T-helper 17 cell (primary cell): Measurements from ENCODE around the gene KCNQ5. TPM values are rescaled to one million over a fixed set of nuclear protein-coding genes. Genes with fewer than 3 reads are reported as not detected.
A peak's percentile ranks its signal among the peaks of the same experiment; 100 is the strongest.

Experiments
- ATAC-seq: fragments of 150-1000 bp; cut with Tn5 transposase; 2 replicates; pipeline ENCODE4 v1.10.0; 2021; ENCODE audit warnings: mild to moderate bottlenecking, moderate library complexity
- DNase-seq, 3 donors: peaks; one replicate each; pipeline versions ENCODE4 v3.0.0 to v3.0.0-alpha.2; 2020 to 2021
- H3K9me3 ChIP-seq: one replicate; pipeline ENCODE4 v1.7.0; 2013; ENCODE audit warnings: low read length, mild to moderate bottlenecking; ENCODE audit not compliant: control insufficient read depth, poor library complexity, severe bottlenecking
- H3K27ac Mint-ChIP-seq: one replicate; pipeline ENCODE4 v1.8.0; 2022; ENCODE audit warnings: mild to moderate bottlenecking, moderate library complexity, mixed read lengths
- H3K27me3 Mint-ChIP-seq: one replicate; pipeline ENCODE4 v1.8.0; 2022; ENCODE audit warnings: mixed read lengths
- H3K36me3 Mint-ChIP-seq: one replicate; pipeline ENCODE4 v1.8.0; 2022; ENCODE audit warnings: low read depth, mixed read lengths
- H3K4me1 Mint-ChIP-seq: one replicate; pipeline ENCODE4 v1.8.0; 2022; ENCODE audit warnings: mild to moderate bottlenecking, mixed read lengths
- H3K4me3 Mint-ChIP-seq: one replicate; pipeline ENCODE4 v1.8.0; 2022; ENCODE audit warnings: mild to moderate bottlenecking, moderate library complexity, mixed read lengths
- total RNA-seq, 4 donors: library from RNA in 2 of 4; stranded (reverse) in 2 of 4; gene quantifications; one replicate each; pipeline ENCODE4 v1.2.3 and lab custom pipeline; 2022 to 2026

Gene KCNQ5
- total RNA-seq, 2 donors from 2014 or later: 1.5 to 3.3 TPM

DNA sequence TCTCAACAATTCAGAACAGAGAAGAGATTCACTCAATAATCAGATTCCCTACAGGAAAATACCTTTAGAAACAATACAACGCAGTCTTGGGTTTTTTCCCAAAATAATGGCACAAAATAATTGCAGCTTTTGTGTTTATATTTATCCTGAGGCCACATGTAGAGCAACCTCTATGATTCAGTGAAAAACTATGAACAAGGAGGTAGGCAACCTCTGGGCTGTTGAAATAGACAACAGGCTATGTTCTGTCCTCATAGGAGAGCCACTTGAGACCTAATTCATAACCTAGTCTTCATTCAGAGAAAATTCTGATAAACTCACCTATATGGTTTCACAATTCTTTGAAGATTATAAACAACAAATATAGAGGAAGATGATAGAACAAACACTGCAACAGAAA, 485.2 kb downstream of the KCNQ5 start:
- no peaks in the 10 kb centered on the region for H3K9me3 ChIP-seq
- DNase-seq (no peak), ATAC-seq (no peak)
- H3K27me3 Mint-ChIP-seq: no peaks in the 10 kb centered on the region
- no peak overlapping the region for H3K4me3 Mint-ChIP-seq
- no peak overlapping the region for H3K27ac Mint-ChIP-seq
- no peaks in the 10 kb centered on the region for H3K36me3 Mint-ChIP-seq
- H3K4me1 Mint-ChIP-seq: no peaks in the 10 kb centered on the region

- no peak for DNase-seq
- no peaks in the 10 kb centered on the region for H3K27me3 Mint-ChIP-seq
- H3K27ac Mint-ChIP-seq: no peak overlapping the region
- H3K9me3 ChIP-seq: no peaks in the 10 kb centered on the region
- no peaks in the 10 kb centered on the region for H3K36me3 Mint-ChIP-seq
- no peaks in the 10 kb centered on the region for H3K4me1 Mint-ChIP-seq
- no peak overlapping the region for H3K4me3 Mint-ChIP-seq
- ATAC-seq: no peak
These were observed 487.1 kb downstream of the KCNQ5 start for GRCh38 chr6:73108949-73109348.

- H3K9me3 ChIP-seq: no peaks in the 10 kb centered on the region
- no peak for DNase-seq
- Mint-ChIP-seq H3K27ac (no peak overlapping the region), H3K27me3 (no peaks in the 10 kb centered on the region), H3K4me1 (no peaks in the 10 kb centered on the region), H3K4me3 (no peak overlapping the region), H3K36me3 (no peaks in the 10 kb centered on the region)
- ATAC-seq: no peak
These were observed 487.8 kb downstream of the KCNQ5 start for GRCh38 chr6:73109659-73110058.

DNA sequence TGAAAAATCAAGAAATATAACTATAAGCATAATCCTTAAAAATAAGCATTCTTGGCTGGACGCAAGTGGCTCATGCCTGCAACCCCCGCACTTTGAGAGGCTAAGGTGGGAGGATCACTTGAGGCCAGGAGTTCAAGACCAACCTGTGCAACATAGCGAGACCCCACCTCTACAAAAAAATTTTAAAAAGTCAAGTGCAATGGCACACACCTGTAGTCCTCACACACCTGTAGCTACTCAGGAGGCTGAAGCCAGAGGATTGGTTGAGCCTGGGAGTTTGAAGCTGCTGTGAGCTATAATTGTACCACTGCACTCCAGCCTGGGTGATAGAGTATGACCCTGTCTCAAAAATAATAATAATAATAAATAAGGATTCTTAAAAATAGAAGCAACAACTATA, 494.5 kb downstream of the KCNQ5 start:
- ATAC-seq (no peak), DNase-seq (no peak)
- Mint-ChIP-seq H3K27ac (no peak overlapping the region), H3K4me3 (no peak overlapping the region), H3K4me1 (no peaks in the 10 kb centered on the region), H3K27me3 (peaks cover 9% of the 10 kb centered on the region), H3K36me3 (no peaks in the 10 kb centered on the region)
- no peaks in the 10 kb centered on the region for H3K9me3 ChIP-seq

- no peaks in the 10 kb centered on the region for H3K4me1 Mint-ChIP-seq
- no peaks in the 10 kb centered on the region for H3K36me3 Mint-ChIP-seq
- H3K27me3 Mint-ChIP-seq: peaks cover 9% of the 10 kb centered on the region
- no peak for ATAC-seq
- H3K9me3 ChIP-seq: no peaks in the 10 kb centered on the region
- no peak for DNase-seq
- H3K27ac Mint-ChIP-seq: no peak overlapping the region
- no peak overlapping the region for H3K4me3 Mint-ChIP-seq
These were observed 499.6 kb downstream of the KCNQ5 start for GRCh38 chr6:73121421-73121993.

GRCh38 chr6:73123632-73124329, 501.9 kb downstream of the KCNQ5 start:
- Mint-ChIP-seq H3K27ac (no peak overlapping the region), H3K4me1 (no peaks in the 10 kb centered on the region), H3K27me3 (peaks cover 15% of the 10 kb centered on the region), H3K4me3 (no peak overlapping the region), H3K36me3 (no peaks in the 10 kb centered on the region)
- ATAC-seq (no peak), DNase-seq (no peak)
- H3K9me3 ChIP-seq: no peaks in the 10 kb centered on the region

GRCh38 chr6:73129653-73130443, 508.0 kb downstream of the KCNQ5 start:
- peak; percentile 89 for ATAC-seq
- Mint-ChIP-seq H3K27ac (no peak overlapping the region), H3K4me3 (peak overlapping the region; percentile 28), H3K4me1 (peaks cover 4% of the 10 kb centered on the region), H3K36me3 (no peaks in the 10 kb centered on the region), H3K27me3 (peaks cover 11% of the 10 kb centered on the region)
- no peaks in the 10 kb centered on the region for H3K9me3 ChIP-seq
- DNase-seq: peak; percentile 17 to 67 (median 44)

- peaks cover 11% of the 10 kb centered on the region for H3K27me3 Mint-ChIP-seq
- H3K4me3 Mint-ChIP-seq: no peak overlapping the region
- no peaks in the 10 kb centered on the region for H3K9me3 ChIP-seq
- no peak for DNase-seq
- H3K36me3 Mint-ChIP-seq: no peaks in the 10 kb centered on the region
- peaks cover 4% of the 10 kb centered on the region for H3K4me1 Mint-ChIP-seq
- no peak overlapping the region for H3K27ac Mint-ChIP-seq
- no peak for ATAC-seq
These were observed 509.8 kb downstream of the KCNQ5 start for GRCh38 chr6:73131706-73132105.

DNA sequence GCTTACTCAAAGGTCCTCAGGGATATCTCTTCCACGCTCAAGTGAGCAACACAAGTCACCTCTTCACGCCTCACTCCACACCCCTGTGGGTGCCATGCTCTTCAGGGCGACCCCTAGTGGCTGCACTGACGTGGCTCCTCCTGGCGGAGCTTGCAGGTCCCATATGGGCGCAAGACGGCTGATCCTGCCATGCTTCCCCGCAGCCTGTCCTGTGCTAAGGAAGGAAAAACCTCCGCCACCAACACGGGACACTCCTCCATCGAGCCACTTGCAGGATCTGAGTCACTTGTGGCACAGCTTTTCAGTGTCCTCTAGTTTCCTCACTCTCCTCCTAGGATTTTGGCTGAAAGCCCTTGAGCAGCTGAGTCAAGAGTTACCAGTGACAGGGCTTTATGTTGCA, 512.7 kb downstream of the KCNQ5 start:
- peaks cover 8% of the 10 kb centered on the region for H3K27me3 Mint-ChIP-seq
- no peak overlapping the region for H3K27ac Mint-ChIP-seq
- no peak for ATAC-seq
- no peaks in the 10 kb centered on the region for H3K36me3 Mint-ChIP-seq
- H3K9me3 ChIP-seq: no peaks in the 10 kb centered on the region
- H3K4me3 Mint-ChIP-seq: no peak overlapping the region
- peaks cover 4% of the 10 kb centered on the region for H3K4me1 Mint-ChIP-seq
- peak in 1 of 3 donors; percentile 7 for DNase-seq

GRCh38 chr6:73139681-73140383, 518.0 kb downstream of the KCNQ5 start:
- Mint-ChIP-seq H3K4me1 (no peaks in the 10 kb centered on the region), H3K27ac (no peak overlapping the region), H3K36me3 (no peaks in the 10 kb centered on the region), H3K27me3 (peaks cover 43% of the 10 kb centered on the region), H3K4me3 (no peak overlapping the region)
- H3K9me3 ChIP-seq: no peaks in the 10 kb centered on the region
- ATAC-seq: no peak
- DNase-seq: no peak

- ATAC-seq (no peak), DNase-seq (no peak)
- Mint-ChIP-seq H3K4me1 (no peaks in the 10 kb centered on the region), H3K27me3 (peaks cover 43% of the 10 kb centered on the region), H3K36me3 (no peaks in the 10 kb centered on the region), H3K4me3 (no peak overlapping the region), H3K27ac (no peak overlapping the region)
- H3K9me3 ChIP-seq: no peaks in the 10 kb centered on the region
These were observed 521.7 kb downstream of the KCNQ5 start for GRCh38 chr6:73143551-73143950.

DNA sequence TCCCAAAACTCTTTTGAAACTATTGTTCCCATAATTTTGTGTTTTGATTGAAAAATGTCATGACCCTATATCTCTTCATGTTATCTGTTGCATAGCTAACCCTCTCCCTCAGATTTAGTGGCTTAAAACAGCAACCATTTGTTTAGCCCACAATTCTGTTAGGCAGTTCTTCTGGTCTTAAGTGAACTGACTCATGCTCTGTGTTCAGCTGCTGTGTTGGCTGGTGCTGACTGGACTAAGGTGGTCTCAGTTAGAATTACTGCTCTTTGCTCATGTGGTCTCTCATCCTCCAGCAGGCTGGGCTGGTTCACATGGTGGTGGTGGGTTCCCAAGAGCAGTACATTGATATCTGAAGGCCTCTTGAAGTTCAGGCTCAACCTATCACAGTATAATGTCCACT, 522.7 kb downstream of the KCNQ5 start:
- ATAC-seq: no peak
- H3K9me3 ChIP-seq: no peaks in the 10 kb centered on the region
- DNase-seq: no peak
- no peak overlapping the region for H3K4me3 Mint-ChIP-seq
- H3K4me1 Mint-ChIP-seq: no peaks in the 10 kb centered on the region
- H3K36me3 Mint-ChIP-seq: no peaks in the 10 kb centered on the region
- H3K27ac Mint-ChIP-seq: no peak overlapping the region
- peaks cover 40% of the 10 kb centered on the region for H3K27me3 Mint-ChIP-seq

DNA sequence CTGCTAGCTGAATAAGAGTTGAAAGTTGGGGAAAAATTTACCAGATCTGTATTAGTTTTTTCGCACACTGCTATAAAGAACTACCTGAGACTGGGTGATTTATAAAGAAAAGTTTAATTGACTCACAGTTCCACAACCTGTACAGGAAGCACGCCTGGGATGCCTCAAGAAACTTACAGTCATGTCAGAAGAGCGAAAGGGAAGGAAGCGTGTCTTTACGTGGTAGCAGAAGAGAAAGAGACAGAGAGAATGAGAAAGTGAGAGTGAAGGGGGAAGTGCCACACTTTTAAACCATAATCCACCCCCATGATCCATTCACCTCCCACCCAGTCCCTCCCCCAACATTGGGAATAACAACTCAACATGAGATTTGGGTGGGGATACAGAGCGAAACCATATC, 523.8 kb downstream of the KCNQ5 start:
- H3K36me3 Mint-ChIP-seq: no peaks in the 10 kb centered on the region
- DNase-seq (no peak), ATAC-seq (no peak)
- H3K4me3 Mint-ChIP-seq: no peak overlapping the region
- no peaks in the 10 kb centered on the region for H3K9me3 ChIP-seq
- H3K4me1 Mint-ChIP-seq: no peaks in the 10 kb centered on the region
- H3K27ac Mint-ChIP-seq: no peak overlapping the region
- peaks cover 34% of the 10 kb centered on the region for H3K27me3 Mint-ChIP-seq
